Activated naive CD8-positive, alpha-beta T cell treated with anti-CD3 and anti-CD28 coated beads, Interleukin-2, amount 50 U/mL, for 16 hours (primary cell): Measurements from ENCODE around the gene TTC9B.
A peak's percentile ranks its signal among the peaks of the same experiment; 100 is the strongest.
"Not testable (repeated sequence)": the region's sequence is repeated elsewhere in the genome, so short reads cannot be mapped to it uniquely, and the experiment has no call there.

Experiments
- DNase-seq: peaks from one replicate; pipeline ENCODE4 v3.0.0-alpha.2; 2020; ENCODE audit warnings: low read depth, low spot score

The TTC9B gene

DNA sequence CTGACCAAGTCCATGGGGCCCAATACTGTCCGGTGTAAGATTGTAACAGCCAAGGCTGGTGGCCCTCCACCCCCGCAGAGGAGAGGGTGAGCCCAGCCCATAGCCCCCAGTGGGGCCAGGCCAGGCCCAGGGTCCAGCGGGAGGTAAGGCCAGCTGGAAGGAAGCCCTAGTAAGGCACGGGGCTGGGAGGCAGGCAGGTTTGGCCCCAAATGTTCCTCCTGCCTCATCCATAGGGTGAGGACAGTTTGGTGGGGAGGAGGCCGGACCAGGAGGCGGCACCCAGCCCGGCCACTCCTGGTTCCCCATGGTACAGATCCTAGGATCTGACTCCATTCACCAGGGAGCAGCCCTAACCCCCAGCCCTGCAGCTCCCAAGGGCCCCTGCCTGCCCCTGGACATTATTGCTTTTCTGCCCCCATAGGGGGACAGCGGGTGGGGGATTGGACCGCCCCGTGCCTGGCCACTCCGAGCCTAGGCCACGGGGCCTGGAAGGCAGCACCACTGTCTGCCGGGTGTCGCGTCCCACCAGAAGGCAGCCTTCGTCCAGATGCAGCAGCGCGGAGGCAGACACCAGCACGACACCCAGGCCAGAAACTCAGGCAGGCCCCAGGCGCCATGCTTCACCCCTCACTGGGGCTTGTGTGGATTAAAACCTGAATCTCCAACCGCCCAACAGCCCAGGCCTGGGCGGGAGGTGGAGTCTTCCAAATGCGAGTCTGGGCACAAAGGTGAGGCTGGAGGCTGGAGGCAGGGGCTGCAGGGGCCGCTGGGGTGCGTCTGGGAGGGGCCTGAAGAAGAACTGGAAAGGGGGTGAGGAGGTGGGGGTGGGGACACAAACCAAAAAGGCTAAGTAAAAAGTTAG is 15.0 kb upstream of the TTC9B start:
- DNase-seq = no peak

DNA sequence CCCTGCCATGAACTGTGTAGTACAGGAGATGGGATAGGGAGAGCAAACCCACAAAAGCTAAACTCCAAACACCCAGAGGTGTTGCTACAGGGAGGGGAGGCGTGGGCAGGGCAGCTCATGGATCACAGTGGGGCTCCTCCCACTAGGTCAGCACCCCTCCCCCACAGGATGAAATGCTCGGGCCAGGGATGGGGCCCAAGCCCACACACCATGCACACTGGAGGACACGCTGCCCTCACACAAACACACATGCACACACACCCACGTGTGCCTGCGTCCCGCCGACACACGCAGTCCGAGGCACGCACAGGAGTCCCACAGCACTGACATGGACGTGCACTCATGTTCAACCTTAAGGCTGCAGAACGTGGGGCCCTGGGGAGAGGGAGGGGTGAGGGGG is 14.3 kb upstream of the TTC9B start:
- no peak for DNase-seq

DNA sequence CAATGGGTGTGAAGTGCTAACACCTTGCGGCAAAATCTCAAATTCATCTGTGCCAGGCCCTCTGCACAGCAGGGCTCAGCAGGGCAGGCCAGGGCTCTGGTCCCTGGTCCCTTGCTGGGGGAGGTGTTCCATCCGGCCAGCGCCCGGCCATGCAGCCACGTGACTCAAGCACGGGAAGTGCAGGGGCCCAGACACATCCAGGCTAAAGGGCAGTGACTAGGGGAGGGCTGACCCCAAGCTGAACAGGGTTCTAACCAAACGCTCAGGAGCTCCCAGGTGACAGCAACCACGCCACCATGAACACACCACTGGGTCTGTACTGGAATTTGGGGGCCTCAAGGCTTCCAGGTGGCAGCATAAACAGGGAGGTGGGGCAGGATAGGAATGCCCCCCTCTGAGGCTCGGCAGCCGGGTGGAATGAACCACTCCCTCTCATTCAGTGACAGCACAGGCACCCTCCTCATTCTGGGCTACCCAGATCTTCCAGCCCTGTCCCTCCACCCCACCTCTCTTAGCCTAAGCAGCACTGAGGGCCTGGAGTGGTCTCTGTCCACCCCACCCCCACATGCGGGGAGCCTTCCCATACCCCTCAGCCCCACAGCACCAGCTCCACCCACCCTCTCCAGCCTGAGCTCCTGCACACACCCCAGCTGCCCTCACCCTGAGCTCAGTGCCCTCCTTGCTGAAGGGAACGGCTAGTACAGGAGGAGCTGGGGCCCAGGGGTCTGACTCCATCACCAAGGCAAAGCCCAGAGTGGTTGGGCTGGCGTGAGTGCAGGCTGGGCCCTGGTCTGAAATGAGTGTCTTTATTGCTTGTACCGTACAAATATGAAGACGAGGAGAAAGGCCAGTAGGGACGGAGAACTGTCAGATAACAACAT is 13.6 kb upstream of the TTC9B start:
- DNase-seq = no peak

DNA sequence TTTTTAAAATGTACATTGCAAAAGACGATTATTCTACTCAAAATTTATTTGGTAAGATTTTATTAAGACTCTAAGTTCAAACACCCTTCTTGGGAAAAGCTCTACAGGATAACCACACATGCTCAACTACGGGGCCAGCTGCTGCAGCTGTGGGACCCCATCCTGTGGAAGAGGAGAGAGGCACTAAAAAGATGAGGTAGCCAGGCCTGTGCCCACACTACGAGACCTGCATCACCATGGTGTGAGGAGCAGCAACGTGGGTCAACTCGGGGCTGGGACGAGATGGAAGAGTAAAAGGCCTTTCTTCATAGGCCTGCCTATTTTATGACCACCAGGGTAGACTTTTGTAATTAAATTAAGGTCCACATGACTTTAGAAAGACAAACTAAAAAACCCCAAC is 12.9 kb upstream of the TTC9B start:
- no peak for DNase-seq

DNA sequence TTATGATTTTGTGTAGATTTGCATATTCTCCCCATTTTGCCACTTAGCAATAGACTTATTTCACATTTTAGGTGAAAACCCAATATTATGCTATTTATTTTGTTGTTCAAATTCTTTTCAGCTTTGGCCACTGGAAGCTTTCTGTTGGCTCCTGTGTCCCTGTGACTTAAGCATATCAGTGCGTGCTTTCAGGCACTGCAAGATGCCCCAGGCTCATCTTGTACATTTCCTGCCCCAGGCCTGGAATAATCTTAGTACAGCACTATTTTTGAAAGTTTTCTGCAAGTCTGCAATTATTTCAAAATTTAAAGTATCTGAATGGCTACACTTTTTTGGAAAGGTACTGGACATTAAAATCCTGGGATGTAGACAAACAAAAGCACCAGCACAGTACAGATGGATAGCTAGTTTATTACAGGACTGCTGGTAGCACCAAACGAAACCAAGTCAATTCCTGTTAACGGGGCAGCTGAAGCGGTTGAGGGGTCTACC is 11.8 kb upstream of the TTC9B start:
- DNase-seq = no peak

DNA sequence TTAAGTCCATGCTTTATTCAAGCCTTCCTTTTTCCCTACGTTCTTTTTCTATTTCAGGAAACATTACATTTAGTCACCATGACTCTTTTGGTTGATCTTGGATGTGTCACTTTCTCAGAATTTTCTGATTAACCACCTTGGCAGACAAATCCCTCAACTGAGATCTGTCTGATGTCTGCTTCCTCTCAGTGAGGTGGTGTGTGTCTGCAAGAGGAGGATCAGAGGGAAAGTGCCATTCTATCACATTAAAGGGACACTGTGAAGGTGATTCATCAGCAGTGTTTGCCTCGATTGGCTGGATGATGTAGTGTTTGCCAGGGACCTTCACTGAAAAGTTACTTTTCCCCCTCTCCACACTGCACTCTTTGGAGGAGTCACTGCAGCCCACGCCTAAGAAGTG is 11.3 kb upstream of the TTC9B start:
- no peak for DNase-seq

DNA sequence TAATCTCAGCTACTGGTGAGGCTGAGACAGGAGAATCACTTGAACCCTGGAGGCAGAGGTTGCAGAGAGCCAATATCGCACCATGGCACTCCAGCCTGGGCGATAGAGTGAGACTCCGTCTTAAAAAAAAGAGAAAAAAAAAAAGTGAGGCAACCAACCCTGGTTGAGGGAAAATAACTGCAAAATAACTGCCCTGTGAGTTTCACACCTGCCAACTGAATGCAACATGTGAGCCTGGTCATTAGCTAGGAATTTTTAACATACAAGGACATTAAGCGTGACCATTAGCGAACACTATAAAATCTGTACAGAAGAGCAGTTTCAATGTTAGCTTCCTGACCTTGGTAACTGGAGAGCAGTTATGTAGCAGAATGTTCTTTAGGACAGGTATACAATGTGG is 10.7 kb upstream of the TTC9B start:
- DNase-seq = no peak

DNA sequence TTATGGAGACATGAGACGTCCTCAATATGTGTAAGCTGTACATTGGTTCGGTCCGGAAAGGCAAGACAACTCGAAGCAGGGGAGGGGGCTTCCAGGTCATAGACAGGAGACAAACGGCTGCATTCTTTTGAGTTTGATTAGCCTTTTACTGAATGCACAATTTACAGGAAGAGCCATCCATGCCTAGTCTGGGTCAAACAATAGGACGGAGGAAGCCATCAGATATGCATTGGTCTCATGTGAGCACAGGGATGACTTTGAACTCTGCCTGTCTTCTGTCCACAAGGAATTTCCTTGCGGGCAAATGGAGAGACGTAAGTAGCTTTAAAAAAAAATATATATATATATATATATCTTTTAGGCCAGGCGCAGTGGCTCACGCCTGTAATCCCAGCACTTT is 10.2 kb upstream of the TTC9B start:
- no peak for DNase-seq

DNA sequence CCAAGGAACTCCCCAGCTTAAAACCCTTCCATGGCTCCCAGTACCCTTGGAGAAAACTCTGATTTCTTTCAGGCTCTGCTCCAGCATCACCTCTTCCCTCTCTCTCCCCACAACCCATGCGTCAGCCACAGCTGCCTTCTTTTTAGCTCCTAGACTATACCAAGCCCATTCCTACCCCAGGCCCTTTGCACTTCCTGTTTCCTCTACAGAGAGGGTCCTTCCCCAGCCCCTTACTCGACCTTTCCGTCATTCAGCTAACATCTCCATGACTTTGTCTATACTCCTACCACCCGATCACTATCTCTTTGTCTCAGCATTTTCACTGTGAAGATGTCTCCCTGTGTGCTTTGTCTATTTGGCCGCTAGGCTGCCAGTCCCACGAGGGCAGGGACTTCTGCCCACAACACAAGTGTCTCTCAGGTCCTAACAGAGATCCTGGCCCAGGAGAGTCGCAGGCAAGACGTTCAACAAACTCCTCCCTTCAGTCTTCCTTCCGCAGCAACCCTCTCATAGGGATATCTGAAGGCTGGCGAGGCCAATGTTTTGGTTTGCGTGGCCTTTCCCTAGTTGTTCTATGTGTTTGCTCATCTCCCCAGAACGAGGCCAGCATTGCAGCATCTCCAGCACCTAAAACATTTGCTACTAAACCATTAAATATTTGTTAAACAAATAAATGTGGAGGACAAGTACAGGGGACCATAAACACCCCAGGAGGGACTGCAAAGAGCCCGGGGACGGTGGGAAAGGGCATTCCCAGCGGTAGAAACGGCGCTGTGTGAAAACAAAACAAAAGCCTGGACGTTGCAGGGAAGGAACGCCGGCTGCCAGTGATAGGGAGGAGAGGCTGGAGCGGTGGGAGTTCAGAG is 7.5 kb upstream of the TTC9B start:
- DNase-seq = no peak

DNA sequence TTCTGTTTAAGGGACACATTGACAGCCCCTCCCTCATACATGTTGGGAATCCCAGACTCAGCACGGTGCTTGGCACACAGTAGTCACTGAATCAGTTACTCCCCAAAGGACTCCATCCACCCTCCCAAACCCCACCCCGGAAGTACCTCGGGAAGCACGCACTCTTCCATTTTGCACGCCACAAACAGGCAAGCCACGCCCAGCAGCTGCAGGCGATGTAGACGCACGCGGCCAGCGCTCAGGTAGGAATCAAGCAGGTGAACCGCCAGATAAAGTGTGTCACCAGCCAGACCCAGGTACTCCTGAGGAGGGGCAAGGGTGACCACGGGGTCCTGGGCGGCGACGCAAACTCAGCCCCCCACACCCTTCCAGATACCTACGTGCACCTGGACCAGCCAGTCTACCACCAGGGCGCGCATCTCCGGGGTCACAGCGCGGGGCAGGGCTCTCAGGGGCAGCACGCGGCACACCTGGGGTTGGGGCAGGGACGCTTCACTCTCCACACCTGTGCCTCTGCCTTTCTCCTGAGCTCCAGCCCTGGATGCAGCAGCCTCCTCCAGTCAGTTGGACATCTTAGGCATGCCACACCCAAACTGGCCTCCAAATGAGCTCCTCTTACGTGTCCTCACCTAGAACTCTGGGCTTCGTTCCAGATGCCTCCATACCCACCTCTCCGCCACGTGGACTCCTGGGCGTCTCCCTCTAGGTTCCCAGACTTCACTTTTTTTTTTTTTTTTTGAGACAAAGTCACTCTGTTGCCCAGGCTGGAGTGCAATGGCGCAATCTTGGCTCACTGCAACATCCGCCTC is 6.4 kb upstream of the TTC9B start:
- DNase-seq = no peak

DNA sequence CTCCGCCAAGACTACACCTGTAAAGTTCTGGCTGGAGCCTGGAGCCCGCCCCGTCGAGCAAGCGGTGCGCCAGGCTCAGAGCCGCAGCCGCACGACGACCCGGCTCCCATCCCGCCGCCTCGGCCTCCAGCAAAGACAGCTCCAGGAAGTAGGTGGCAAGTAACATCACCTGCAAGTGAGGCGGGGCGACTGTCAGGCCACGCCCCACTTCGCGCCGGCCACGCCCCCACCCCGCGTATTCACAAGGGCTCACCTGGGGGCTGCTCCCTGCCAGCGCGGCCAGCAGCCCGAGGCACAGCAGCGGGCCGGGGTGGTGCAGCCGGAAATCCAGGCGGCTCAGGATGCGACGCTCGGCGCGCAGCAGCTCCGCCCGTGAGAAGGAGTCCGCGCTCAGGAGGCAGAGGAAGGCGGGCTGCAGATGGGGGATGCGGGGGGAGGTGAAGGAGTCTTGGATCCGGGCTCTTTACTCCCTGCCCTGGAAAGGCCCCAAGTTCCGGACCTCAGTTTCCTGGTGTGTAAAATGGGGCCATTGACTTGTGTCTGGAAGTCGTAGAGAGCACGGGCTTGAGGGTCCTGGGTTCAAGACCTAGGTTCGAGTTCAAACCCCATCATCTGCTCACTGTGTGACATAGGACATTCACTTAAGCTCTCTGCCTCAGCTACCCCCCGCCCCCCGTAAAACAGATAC is 5.1 kb upstream of the TTC9B start:
- no peak for DNase-seq

DNA sequence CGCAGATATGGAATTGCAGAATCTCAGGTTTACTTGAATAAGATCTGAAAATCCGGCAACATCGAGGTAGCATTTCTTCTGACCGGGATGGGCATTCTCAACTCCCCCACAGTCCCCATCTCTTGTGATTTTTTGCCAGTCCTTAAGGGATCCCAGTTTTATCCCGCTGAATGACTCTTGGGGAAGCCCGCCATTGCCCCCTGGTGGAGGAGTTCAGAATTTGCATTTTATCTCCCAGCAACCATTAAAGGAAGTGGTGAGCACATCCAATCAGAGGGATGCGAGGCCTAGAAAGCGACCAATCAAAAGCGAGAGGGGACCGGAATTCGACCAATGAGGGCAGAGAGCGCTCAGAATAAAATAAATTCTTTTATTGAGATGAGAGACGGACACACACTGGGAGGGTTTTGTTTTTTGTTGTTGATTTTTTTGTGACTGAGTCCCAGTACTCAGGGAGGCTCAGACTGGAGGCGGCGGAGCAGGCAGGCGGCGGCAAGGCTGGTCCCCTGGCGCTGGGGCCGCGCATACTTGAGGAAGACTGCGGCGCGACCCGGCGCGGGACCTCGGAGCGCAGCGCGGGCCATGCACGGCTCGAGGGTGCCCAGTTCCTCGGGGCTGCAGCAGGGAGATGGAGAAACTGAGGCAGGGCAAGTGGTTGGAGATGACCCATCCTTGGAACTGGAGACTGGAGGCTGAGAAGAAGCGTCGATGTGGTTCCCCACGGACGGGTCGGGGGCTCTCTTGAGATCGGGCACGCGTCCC is 3.9 kb upstream of the TTC9B start:
- peak; percentile 55 for DNase-seq

DNA sequence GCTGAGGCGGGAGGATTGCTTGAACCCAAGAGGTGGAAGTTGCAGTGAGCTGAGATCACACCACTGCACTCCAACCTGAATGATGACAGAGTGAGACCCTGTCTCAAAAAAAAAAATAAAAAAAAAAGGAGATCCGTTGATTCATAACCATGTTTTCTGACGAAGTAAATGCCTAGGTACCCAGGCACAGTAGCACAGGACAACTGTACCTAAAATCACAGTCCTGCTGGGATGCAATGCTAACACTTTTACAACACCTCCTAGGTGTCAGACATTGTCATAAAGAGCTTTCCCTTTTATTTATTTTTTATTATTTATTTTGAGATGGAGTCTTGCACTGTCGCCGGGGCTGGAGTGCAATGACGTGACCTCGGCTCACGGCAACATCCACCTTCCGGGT is 2.5 kb upstream of the TTC9B start:
- DNase-seq = no peak

DNA sequence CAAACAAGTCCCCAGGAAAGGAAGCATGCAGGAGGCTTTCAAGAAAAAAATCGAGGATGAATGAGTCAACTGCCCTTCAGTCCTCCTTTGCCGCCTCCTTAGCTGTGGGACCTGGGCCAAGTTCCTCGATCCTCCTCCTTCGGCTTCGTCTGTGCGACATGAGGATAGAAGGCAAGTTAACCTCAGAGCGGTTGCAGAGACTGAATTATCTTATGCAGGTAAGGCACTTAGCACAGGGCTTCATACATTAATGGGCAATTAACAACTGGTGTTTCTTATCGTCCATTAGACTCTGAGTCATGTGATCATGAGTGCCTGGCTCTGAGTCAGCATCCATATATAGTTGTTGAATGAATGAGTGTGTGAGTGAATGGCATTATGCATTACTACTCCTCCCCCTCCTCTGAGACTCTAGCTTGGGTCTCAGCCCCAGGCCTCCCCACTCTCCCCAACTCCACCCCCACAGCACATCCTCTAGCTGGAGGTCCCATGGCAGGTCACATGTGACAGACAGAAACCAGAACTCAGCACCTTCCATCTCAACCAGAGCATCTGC is 1.6 kb upstream of the TTC9B start:
- DNase-seq = no peak

DNA sequence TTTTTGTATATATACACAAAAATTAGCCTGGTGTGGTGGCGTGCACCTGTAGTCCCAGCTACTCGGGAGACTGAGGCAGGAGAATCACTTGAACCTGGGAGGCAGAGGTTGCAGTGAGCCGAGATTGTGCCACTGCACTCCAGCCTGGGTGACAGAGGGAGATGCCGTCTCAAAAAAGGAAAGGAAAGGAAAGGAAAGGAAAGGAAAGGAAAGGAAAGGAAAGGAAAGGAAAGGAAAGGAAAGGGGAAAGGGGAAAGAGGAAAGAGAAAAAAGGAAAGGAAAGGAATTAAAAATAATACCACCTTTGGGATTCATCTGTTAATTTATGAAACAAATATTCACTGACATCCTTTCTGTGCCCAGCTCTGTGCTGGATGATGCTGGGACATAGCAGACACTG is 845 bp upstream of the TTC9B start:
- DNase-seq = not testable (repeated sequence)

DNA sequence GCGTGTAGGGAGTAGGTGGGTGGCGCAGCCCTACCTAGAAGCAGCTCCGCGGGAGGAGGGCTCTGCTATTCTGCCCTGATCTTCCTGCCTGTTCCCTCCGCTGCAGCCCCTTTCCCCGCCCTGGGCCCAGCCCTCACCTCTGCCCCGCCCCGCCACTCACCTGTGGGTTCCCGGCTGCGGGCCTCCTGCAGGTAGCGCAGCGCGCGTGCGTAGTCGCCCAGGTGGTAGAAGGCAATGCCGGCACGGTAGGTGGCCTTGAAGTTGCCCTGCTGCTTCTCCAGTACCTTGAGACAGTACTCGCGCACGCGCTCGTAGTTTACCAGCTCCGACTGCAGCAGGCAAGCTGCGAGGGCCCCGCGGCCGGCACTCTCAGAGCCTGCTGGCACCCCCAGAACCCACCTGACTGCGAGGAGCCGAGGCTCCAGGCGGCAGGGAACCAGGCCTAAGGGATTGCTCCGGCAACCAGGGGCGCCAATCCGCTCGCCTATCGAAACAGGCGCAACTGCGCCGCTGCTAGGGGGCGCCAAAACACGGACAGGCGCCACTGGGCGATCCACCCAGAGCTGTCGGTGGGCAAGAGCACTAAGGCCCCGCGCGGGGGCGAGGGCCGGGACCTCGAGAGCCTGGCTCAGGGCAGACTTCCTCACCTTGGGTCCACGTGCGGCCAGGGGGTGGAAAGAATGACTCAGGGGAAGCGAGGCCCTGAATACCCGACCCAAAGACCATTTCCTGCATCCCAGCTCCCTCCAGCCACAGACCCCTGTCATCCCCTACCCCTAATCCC is 965 bp downstream of the TTC9B start:
- DNase-seq = no peak

DNA sequence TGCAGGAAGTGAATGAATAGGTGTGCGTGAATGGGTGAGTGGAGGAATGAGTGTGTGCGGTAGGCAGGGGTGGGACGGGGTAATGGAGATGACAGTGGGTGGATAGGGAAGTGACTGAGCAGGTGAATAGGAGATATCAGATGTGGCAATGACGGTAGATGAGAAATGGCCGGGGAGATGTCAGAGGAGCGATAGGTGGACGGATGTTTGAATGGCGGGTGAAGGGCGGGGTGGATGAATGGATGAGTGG is 1.5 kb downstream of the TTC9B start:
- no peak for DNase-seq

DNA sequence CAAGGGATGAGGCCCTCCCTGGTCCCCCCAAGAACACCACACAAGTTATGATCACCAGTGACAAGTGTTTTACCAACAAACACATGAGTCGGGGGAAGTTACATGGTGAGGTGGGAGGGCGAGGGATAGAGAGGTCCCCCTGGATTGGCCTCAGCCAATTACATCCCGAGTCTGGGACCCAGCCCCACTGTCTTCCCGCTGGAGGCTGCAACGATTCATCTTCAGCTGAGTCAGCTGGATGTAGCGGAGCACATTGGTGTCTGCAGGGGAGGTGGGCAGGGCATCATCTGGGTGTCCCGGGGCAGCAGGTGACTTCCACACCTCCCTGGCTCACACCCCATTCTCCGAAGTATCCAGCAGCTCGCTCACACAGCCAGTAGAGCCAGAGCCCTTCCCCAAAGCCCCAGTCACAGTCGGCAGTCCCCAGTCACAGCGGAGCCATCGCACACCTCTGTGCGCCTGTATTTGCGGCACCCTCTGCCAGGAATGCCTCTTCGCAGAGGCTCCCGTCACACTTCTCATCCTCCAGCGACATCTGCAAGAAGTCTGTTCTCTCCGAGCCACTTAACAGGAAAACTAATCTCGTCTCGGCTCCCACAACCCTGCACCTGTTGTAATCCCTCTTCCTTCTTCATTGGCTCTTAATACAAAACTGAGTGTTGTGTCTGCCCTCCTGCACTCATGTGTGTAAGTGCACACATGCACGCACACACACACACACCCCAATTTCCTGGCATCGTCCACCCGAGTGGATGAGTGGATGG is 2.0 kb downstream of the TTC9B start:
- no peak for DNase-seq
